GM13976 (cell line): ENCODE results near the gene IL22RA1.

Source experiments
- DNase-seq: peaks from one replicate; pipeline ENCODE4 v3.0.0; 2012; ENCODE audit warnings: low spot score
- in situ Hi-C: fragments of 300-500 bp; cut with MboI; formaldehyde crosslinking; loops from one replicate; pipeline ENCODE4 v1.12.0; 2022; ENCODE audit warnings: low sequenced_read_pairs, mixed read lengths, inconsistent platforms; ENCODE audit not compliant: unreplicated experiment
- TF ChIP-seq, protein P1 (sequence below): IDR thresholded peaks from 2 replicates; pipeline ENCODE4 v1.5.1; 2012; ENCODE audit warnings: borderline replicate concordance, mild to moderate bottlenecking; ENCODE audit not compliant: insufficient read depth; ENCODE audit errors: extremely low read depth, missing control alignments, control extremely low read depth

IL22RA1 gene

DNA sequence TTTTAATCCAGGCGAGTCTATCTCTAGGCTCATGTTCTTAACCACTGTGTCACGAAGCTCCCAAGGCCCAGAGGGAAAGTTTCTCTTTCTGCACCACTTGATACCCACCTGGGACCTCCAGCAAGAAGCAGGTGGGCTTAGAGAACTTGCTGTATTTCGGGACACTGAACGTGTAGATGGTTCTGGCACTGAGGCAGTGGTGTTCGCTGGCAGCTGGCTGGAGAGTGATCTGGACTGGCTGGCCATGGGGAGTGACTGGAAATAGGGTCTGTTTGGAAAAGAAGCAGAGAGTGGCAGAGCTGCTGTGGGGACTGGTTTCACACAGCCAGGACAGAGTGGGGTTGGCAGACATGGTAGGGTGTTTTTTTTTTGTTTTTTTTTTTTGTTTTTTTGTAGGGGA is 16.4 kb upstream of the IL22RA1 start:
- no peak for DNase-seq
- TF ChIP-seq, protein P1, sequence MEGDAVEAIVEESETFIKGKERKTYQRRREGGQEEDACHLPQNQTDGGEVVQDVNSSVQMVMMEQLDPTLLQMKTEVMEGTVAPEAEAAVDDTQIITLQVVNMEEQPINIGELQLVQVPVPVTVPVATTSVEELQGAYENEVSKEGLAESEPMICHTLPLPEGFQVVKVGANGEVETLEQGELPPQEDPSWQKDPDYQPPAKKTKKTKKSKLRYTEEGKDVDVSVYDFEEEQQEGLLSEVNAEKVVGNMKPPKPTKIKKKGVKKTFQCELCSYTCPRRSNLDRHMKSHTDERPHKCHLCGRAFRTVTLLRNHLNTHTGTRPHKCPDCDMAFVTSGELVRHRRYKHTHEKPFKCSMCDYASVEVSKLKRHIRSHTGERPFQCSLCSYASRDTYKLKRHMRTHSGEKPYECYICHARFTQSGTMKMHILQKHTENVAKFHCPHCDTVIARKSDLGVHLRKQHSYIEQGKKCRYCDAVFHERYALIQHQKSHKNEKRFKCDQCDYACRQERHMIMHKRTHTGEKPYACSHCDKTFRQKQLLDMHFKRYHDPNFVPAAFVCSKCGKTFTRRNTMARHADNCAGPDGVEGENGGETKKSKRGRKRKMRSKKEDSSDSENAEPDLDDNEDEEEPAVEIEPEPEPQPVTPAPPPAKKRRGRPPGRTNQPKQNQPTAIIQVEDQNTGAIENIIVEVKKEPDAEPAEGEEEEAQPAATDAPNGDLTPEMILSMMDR, result no peak
- in situ Hi-C loops, result no loop called here

GRCh38 chr1:24157918-24158481 is 15.1 kb upstream of the IL22RA1 start:
- in situ Hi-C loops, result no loop called here
- TF ChIP-seq, protein P1, result no peak

GRCh38 chr1:24156542-24157260 is 13.8 kb upstream of the IL22RA1 start:
- no peak for DNase-seq
- TF ChIP-seq, protein P1, result no peak
- in situ Hi-C loops, result no loop called here

More at GRCh38 chr1:24157918-24158481, 15.1 kb upstream of the IL22RA1 start:
- DNase-seq, result no peak

DNA sequence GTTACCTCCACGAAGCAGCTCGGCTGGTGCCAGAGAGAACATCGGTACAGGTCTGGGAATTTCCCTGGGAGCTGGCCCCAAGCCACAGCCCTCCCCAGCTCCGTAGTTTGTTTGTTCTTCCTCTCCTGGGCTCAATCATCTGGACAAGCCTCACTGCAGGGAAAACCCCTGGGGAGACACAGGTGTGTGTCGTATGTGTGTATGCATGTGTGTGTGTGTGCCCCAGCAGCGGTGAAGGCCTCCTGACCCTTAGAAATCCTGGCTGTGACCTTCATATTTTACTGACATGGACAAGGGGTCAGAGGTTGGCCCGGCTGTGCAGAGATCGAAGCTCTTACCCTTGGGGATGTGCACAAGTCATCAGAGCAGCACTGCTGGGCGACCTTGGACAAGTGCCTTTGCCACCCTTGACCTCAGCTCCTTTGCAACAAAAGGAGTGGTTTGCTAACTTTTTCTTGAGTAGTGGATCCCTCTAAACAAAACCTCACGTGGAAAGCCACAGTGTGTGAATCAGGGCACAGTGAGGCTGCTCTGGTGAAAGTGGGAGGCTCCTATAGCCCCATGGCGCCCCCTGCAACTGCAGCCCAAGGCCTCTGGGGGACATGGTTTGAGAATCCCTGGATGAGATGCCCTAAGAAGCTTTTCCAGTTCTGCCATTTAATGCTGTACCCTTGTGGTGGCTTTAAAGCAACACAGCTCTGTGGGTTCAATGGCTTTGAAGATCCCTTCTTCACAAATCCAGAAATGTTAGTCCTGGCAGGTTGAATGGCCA is 12.3 kb upstream of the IL22RA1 start:
- peak; percentile 68 for DNase-seq
- in situ Hi-C loops, result no loop called here
- TF ChIP-seq, protein P1, result no peak

- TF ChIP-seq, protein P1, result no peak
- no peak for DNase-seq
- in situ Hi-C loops, result no loop called here
Measured at GRCh38 chr1:24154215-24154614, 11.3 kb upstream of the IL22RA1 start.

DNA sequence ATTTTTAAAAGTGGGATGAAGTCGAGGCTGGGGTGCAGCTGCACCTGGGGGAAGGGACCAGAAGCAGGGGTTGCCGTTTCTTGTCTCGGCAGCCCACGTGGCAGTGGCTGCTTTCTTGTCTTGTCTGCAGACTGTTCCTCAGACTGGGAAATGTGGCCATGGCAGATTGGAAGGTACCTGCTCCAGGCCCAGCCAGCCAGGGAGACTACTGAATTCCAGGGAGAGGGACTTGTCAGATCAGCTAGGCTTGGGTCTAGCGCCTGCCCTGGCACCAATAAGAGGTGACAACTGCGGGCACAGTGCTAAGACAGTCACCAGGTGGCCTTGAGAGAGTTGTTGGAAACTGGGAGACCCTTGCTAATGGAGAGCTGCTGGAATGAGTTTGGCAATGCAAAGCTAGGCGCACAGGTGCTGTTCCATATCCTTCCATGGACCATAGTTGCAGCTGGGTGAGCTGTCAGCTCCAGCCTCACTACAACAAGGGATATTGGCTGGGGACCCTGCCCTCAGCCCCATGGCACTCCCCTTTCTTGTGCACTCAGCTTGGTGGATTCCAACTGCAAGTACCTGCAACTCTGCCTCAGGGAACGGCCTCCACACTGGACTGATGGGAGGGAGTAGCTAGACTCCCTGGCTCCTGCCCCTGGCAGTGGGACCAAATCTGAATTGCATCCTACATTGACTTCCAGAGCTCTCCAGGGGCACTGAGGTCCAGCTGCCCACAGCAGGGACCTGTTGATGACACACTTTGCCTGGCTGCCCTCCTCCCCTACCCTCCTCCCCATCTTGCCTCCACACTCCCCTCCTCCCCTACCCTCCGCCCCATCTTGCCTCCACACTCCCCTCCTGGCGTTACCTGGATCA is 9.9 kb upstream of the IL22RA1 start:
- in situ Hi-C loops, result no loop called here

More for the DNA sequence above, 9.9 kb upstream of the IL22RA1 start:
- DNase-seq, result no peak
- TF ChIP-seq, protein P1, result no peak
